ENCODE measurements around the gene GDPD1.

GDPD1 gene

DNA sequence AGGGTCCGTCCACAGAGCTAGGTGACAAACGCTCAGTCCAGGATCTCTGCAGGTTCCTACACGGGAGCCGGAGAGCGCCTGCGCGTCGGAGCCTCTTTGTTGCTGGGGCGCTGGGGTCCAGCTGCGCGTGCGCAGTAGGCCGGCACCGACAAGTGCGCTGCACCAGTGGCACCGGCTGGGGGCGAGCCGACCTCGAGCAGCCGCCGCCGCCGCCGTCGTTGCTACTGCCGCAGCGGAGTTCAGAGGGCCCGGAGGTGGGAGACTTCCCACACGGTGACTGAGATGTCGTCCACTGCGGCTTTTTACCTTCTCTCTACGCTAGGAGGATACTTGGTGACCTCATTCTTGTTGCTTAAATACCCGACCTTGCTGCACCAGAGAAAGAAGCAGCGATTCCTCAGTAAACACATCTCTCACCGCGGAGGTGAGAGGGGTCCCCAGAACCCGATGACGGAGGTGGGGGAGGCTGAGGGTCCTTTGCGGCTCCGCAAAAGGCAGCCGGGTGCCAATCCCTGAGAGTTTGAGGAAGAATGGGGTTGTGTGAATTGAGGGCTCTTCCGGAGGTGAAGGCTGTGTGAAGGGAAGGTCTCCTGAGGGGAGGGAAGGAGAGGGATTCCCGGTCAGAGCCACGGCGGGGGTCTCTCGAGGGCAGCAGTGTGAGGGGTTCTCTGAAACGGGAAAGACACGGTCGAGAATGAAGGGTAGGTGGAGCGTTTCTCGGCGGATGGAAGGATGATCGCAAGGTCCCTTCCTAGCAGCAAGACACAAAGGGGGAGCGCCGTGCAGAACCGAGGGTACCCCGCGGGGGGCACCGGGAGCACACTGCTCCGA is at the start of gene GDPD1:
GDPD1 (plus strand) TSS at position 184 of the 831 bp plus-strand sequence; CDS start at position 283, 99 bp downstream.
- H3K4me1 ChIP-seq (ENCODE audit: low read length): peaks cover 3% of the 10 kb centered on the region; the same call in 1 of the 2 replicates
- no peaks in the 10 kb centered on the region for H4K20me1 ChIP-seq (ENCODE audit: insufficient read depth, low read length)
- H3K9ac ChIP-seq (ENCODE audit: low read length): peak within 1 kb of the TSS; percentile 88
- no peaks in the 10 kb centered on the region for H3K9me3 ChIP-seq (ENCODE audit: insufficient read depth, low read length)
- peak within 1 kb of the TSS; percentile 26; the same call in 1 of the 2 replicates for H3K27ac ChIP-seq (ENCODE audit: low read length)
- H3K79me2 ChIP-seq (ENCODE audit: low read length): no peaks in the 10 kb centered on the region
- H2AFZ ChIP-seq (ENCODE audit: low read depth, low read length): peak within 1 kb of the TSS; percentile 95
- peak within 1 kb of the TSS; percentile 92 for H3K4me3 ChIP-seq (ENCODE audit: low read length)
- peak within 1 kb of the TSS; percentile 86 for H3K4me2 ChIP-seq (ENCODE audit: low read length)
- TF ChIP-seq, protein P1, sequence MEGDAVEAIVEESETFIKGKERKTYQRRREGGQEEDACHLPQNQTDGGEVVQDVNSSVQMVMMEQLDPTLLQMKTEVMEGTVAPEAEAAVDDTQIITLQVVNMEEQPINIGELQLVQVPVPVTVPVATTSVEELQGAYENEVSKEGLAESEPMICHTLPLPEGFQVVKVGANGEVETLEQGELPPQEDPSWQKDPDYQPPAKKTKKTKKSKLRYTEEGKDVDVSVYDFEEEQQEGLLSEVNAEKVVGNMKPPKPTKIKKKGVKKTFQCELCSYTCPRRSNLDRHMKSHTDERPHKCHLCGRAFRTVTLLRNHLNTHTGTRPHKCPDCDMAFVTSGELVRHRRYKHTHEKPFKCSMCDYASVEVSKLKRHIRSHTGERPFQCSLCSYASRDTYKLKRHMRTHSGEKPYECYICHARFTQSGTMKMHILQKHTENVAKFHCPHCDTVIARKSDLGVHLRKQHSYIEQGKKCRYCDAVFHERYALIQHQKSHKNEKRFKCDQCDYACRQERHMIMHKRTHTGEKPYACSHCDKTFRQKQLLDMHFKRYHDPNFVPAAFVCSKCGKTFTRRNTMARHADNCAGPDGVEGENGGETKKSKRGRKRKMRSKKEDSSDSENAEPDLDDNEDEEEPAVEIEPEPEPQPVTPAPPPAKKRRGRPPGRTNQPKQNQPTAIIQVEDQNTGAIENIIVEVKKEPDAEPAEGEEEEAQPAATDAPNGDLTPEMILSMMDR (IDR thresholded peaks at IDR 0.05; ENCODE audit: low read depth, low read length): peak; percentile 70
- no peak for TF ChIP-seq EZH2phosphoT487 (IDR thresholded peaks at IDR 0.05; ENCODE audit: low read depth)
- H3K27me3 ChIP-seq (ENCODE audit: low read depth, low read length): no peaks in the 10 kb centered on the region
- H3K36me3 ChIP-seq (replicated peaks; ENCODE audit: low read depth, low read length): peaks cover 2% of the 10 kb centered on the region

DNA sequence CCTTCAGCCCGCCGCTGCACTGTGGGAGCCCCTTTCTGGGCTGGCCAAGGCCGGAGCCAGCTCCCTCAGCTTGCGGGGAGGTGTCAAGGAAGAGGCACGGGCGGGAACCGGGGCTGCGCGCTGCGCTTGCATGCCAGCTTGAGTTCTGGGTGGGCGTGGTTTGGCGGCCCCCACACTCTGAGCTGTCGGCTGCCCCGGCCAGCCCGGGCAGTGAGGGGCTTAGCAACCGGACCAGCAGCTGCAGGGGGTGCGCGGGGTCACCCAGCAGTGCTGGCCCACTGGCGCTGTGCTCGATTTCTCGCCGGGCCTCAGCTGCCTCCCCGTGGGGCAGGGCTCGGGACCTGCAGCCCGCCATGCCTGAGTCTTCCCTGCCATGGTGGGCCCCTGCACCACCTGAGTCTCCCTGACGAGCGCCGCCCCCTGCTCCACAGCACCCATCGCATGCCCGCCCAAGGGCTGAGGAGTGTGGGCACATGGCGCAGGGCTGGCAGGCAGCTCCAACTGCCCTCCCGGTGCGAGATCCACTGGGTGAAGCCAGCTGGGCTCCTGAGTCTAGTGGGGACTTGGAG is 47.8 kb upstream of the GDPD1 start:
- H3K27ac ChIP-seq (ENCODE audit: low read length): no peak overlapping the region
- peaks cover 16% of the 10 kb centered on the region for H3K36me3 ChIP-seq (replicated peaks; ENCODE audit: low read depth, low read length)
- no peak overlapping the region for H3K4me2 ChIP-seq (ENCODE audit: low read length)
- H3K9me3 ChIP-seq (ENCODE audit: insufficient read depth, low read length): no peaks in the 10 kb centered on the region
- no peaks in the 10 kb centered on the region for H3K27me3 ChIP-seq (ENCODE audit: low read depth, low read length)
- peaks cover 32% of the 10 kb centered on the region for H3K79me2 ChIP-seq (ENCODE audit: low read length)
- H3K9ac ChIP-seq (ENCODE audit: low read length): no peak overlapping the region
- no peak overlapping the region for H2AFZ ChIP-seq (ENCODE audit: low read depth, low read length)
- TF ChIP-seq, protein P1 (IDR thresholded peaks at IDR 0.05; ENCODE audit: low read depth, low read length): no peak
- no peak for TF ChIP-seq EZH2phosphoT487 (IDR thresholded peaks at IDR 0.05; ENCODE audit: low read depth)
- H3K4me3 ChIP-seq (ENCODE audit: low read length): no peak overlapping the region
- H3K4me1 ChIP-seq (ENCODE audit: low read length): peaks cover 13% of the 10 kb centered on the region
- H4K20me1 ChIP-seq (ENCODE audit: insufficient read depth, low read length): no peaks in the 10 kb centered on the region

DNA sequence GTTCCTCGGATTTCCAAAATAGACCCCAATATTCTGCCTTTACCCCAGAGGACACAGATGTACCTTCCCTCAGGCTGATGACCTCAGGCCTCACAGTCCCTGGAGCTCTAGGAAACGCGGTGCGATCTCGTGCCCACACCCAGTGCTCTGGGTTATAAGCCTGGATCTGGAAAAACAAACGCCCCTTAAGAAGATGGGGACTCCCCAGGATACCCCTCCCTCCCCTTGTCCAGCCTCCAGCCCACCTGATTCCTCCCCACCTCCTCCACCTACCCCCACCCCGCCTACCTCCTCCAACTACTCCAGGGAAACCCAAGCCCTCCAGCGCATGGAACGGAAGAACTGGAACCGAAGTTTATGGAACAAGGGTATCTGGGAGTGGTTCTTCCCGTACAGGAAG is 45.6 kb upstream of the GDPD1 start:
- H4K20me1 ChIP-seq (ENCODE audit: insufficient read depth, low read length): no peaks in the 10 kb centered on the region
- no peak overlapping the region for H3K27ac ChIP-seq (ENCODE audit: low read length)
- no peak overlapping the region for H3K4me3 ChIP-seq (ENCODE audit: low read length)
- no peaks in the 10 kb centered on the region for H3K4me1 ChIP-seq (ENCODE audit: low read length)
- H3K4me2 ChIP-seq (ENCODE audit: low read length): no peak overlapping the region
- no peak overlapping the region for H3K9ac ChIP-seq (ENCODE audit: low read length)
- no peaks in the 10 kb centered on the region for H3K27me3 ChIP-seq (ENCODE audit: low read depth, low read length)
- TF ChIP-seq, protein P1 (IDR thresholded peaks at IDR 0.05; ENCODE audit: low read depth, low read length): no peak
- no peak for TF ChIP-seq EZH2phosphoT487 (IDR thresholded peaks at IDR 0.05; ENCODE audit: low read depth)
- no peaks in the 10 kb centered on the region for H3K9me3 ChIP-seq (ENCODE audit: insufficient read depth, low read length)
- H3K36me3 ChIP-seq (replicated peaks; ENCODE audit: low read depth, low read length): peaks cover 10% of the 10 kb centered on the region
- peaks cover 13% of the 10 kb centered on the region; the same call in 1 of the 2 replicates for H3K79me2 ChIP-seq (ENCODE audit: low read length)
- H2AFZ ChIP-seq (ENCODE audit: low read depth, low read length): no peak overlapping the region

DNA sequence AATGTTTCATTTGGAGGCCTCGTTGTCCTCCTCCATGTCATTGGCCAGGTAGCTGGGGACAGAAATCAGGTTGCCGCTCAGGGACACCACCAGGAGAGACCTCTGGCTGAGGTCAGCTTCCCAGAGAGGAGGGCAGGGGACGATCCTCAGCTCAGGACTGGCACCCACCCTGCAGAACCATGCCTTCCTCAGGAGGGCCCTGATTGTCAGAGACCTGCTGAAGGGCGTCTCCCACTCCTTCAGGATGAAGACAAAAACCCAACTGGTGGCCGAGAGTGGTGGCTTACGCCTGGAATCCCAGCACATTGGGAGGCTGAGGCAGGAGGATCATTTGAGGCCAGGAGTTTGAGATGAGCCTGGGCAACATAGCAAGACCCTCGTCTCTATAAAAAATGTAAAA is 45.2 kb upstream of the GDPD1 start:
- no peak overlapping the region for H2AFZ ChIP-seq (ENCODE audit: low read depth, low read length)
- H3K9me3 ChIP-seq (ENCODE audit: insufficient read depth, low read length): no peaks in the 10 kb centered on the region
- no peaks in the 10 kb centered on the region for H4K20me1 ChIP-seq (ENCODE audit: insufficient read depth, low read length)
- TF ChIP-seq, protein P1 (IDR thresholded peaks at IDR 0.05; ENCODE audit: low read depth, low read length): no peak
- no peak for TF ChIP-seq EZH2phosphoT487 (IDR thresholded peaks at IDR 0.05; ENCODE audit: low read depth)
- no peaks in the 10 kb centered on the region for H3K4me1 ChIP-seq (ENCODE audit: low read length)
- no peak overlapping the region for H3K4me3 ChIP-seq (ENCODE audit: low read length)
- no peak overlapping the region for H3K9ac ChIP-seq (ENCODE audit: low read length)
- H3K27me3 ChIP-seq (ENCODE audit: low read depth, low read length): no peaks in the 10 kb centered on the region
- H3K79me2 ChIP-seq (ENCODE audit: low read length): peaks cover 9% of the 10 kb centered on the region; the same call in 1 of the 2 replicates
- no peak overlapping the region for H3K27ac ChIP-seq (ENCODE audit: low read length)
- peaks cover 10% of the 10 kb centered on the region for H3K36me3 ChIP-seq (replicated peaks; ENCODE audit: low read depth, low read length)
- no peak overlapping the region for H3K4me2 ChIP-seq (ENCODE audit: low read length)

Data from OCI-LY3 (cell line).